Common myeloid progenitor, CD34-positive (primary cell): ENCODE measurements around the gene RNF44.
A peak's percentile ranks its signal among the peaks of the same experiment; 100 is the strongest.

Experiments used
- CTCF ChIA-PET: fragments of 350-600 bp; sonication (Branson Sonifier 250); formaldehyde crosslinking; loops from one replicate; lab custom pipeline; 2021; ENCODE audit warnings: antibody characterized with exemption; lab: Charles Lee
- POLR2A ChIA-PET: fragments of 350-600 bp; sonication (Branson Sonifier 250); formaldehyde crosslinking; loops from one replicate; lab custom pipeline; 2021; ENCODE audit warnings: antibody characterized with exemption; lab: Charles Lee
- DNase-seq, 3 donors: peaks; one replicate each; pipeline versions ENCODE4 v3.0.0 to v3.0.0-alpha.2; 2013
- H3K27ac ChIP-seq, 2 experiments: 1 replicate in 1 of 2; 2 replicates in 1 of 2; pipeline ENCODE4 v1.7.0; 2013; ENCODE audit warnings: inconsistent platforms in 2 of 2, low read length in 2 of 2, mild to moderate bottlenecking in 2 of 2, low read depth in 1 of 2, moderate library complexity in 1 of 2; ENCODE audit not compliant: severe bottlenecking in 2 of 2, insufficient read depth in 1 of 2, poor library complexity in 1 of 2
- H3K27me3 ChIP-seq, 5 experiments: replicated peaks in 2 of 5; 1 replicate in 3 of 5; 2 replicates in 2 of 5; pipeline versions ENCODE4 v1.6.1 to v1.7.0; 2013; ENCODE audit warnings: low read length in 4 of 5, mild to moderate bottlenecking in 2 of 5, moderate library complexity in 2 of 5, inconsistent platforms in 1 of 5; ENCODE audit not compliant: insufficient read depth in 5 of 5, control insufficient read depth in 4 of 5
- H3K36me3 ChIP-seq, 4 experiments: 1 replicate in 2 of 4; 2 replicates in 2 of 4; pipeline versions ENCODE4 v1.6.1 to v1.7.0; 2013; ENCODE audit warnings: low read length in 3 of 4, control low read depth in 1 of 4, mild to moderate bottlenecking in 1 of 4; ENCODE audit not compliant: control insufficient read depth in 4 of 4, insufficient read depth in 4 of 4
- H3K4me1 ChIP-seq, 4 experiments: 1 replicate in 3 of 4; 2 replicates in 1 of 4; pipeline versions ENCODE4 v1.6.1 to v1.7.1; 2013; ENCODE audit warnings: low read length in 3 of 4, mild to moderate bottlenecking in 3 of 4, control low read depth in 1 of 4, inconsistent platforms in 1 of 4, moderate library complexity in 1 of 4; ENCODE audit not compliant: control insufficient read depth in 4 of 4, insufficient read depth in 4 of 4; ENCODE audit errors: control extremely low read depth in 1 of 4
- H3K4me3 ChIP-seq, 7 experiments: 1 replicate in 4 of 7; 2 replicates in 3 of 7; pipeline versions ENCODE4 v1.5.1 to v1.7.0; 2013; ENCODE audit warnings: mild to moderate bottlenecking in 7 of 7, low read length in 6 of 7, moderate library complexity in 6 of 7, inconsistent platforms in 2 of 7, low read depth in 2 of 7, control low read depth in 1 of 7; ENCODE audit not compliant: insufficient read depth in 4 of 7, control insufficient read depth in 1 of 7; ENCODE audit errors: extremely low read depth in 1 of 7
- H3K9me3 ChIP-seq, 5 experiments: 1 replicate in 4 of 5; 2 replicates in 1 of 5; pipeline versions ENCODE4 v1.6.1 to v1.7.1; 2013; ENCODE audit warnings: low read length in 4 of 5, mild to moderate bottlenecking in 2 of 5, inconsistent platforms in 1 of 5, low read depth in 1 of 5, moderate library complexity in 1 of 5; ENCODE audit not compliant: control insufficient read depth in 4 of 5, insufficient read depth in 2 of 5; ENCODE audit errors: control extremely low read depth in 1 of 5
- WGBS: methylation state at CpG from one replicate; pipeline ENCODE4 v1.1.5; 2013; ENCODE audit not compliant: insufficient coverage; 5-methylcytosine and 5-hydroxymethylcytosine counted together

RNF44 gene

GRCh38 chr5:176565760-176566288 lies 28.6 kb upstream of the RNF44 start:
- WGBS = 100% methylated on average over 4 of the region's 6 CpGs

GRCh38 chr5:176564002-176564401 lies 26.8 kb upstream of the RNF44 start:
- ChIA-PET POLR2A (interaction anchor here (0.7 kb wide), 1 partner anchor 10 kb away, joined by 3 read pairs; no protein-coding TSS in a partner anchor), CTCF (no interaction called here)
- peaks cover 0 to 4% (median 0%) of the 10 kb centered on the region in 5 experiments for H3K9me3 ChIP-seq
- H3K4me1 ChIP-seq = peaks cover 0 to 12% (median 10%) of the 10 kb centered on the region in 4 experiments
- H3K27ac ChIP-seq = no peak overlapping the region
- no peaks in the 10 kb centered on the region for H3K36me3 ChIP-seq
- peaks cover 0 to 2% (median 0%) of the 10 kb centered on the region in 5 experiments for H3K27me3 ChIP-seq
- DNase-seq = no peak
- H3K4me3 ChIP-seq = no peak overlapping the region
- 96% methylated on average over 8 of the region's 10 CpGs for WGBS

More at GRCh38 chr5:176565760-176566288, 28.6 kb upstream of the RNF44 start:
- POLR2A ChIA-PET = no interaction called here
- Histone ChIP-seq H3K9me3 (peaks cover 0 to 4% (median 0%) of the 10 kb centered on the region in 5 experiments), H3K4me3 (no peak overlapping the region), H3K27ac (no peak overlapping the region), H3K4me1 (no peaks in the 10 kb centered on the region), H3K36me3 (no peaks in the 10 kb centered on the region), H3K27me3 (peaks cover 0 to 2% (median 0%) of the 10 kb centered on the region in 5 experiments)
- DNase-seq = no peak
- CTCF ChIA-PET = interaction anchor here (1.3 to 1.6 kb wide), 2 partner anchors 27 to 35 kb away, joined by 3 read pairs; no protein-coding TSS in a partner anchor

- H3K27ac ChIP-seq = no peak overlapping the region
- H3K27me3 ChIP-seq = peaks cover 0 to 2% (median 0%) of the 10 kb centered on the region in 5 experiments
- H3K4me3 ChIP-seq = no peak overlapping the region
- peaks cover 0 to 4% (median 0%) of the 10 kb centered on the region in 5 experiments for H3K9me3 ChIP-seq
- POLR2A ChIA-PET = no interaction called here
- 86% methylated on average over 6 of the region's 10 CpGs for WGBS
- DNase-seq = no peak
- peaks cover 0 to 12% (median 10%) of the 10 kb centered on the region in 4 experiments for H3K4me1 ChIP-seq
- no peaks in the 10 kb centered on the region for H3K36me3 ChIP-seq
- CTCF ChIA-PET = interaction anchor here (1.1 to 1.4 kb wide), 3 partner anchors 12 to 35 kb away, joined by 3 to 6 read pairs (median 4); no protein-coding TSS in a partner anchor
These were observed 25.0 kb upstream of the RNF44 start for GRCh38 chr5:176562189-176562588.

GRCh38 chr5:176561259-176561658 lies 24.1 kb upstream of the RNF44 start:
- DNase-seq = no peak
- Histone ChIP-seq H3K4me3 (no peak overlapping the region), H3K4me1 (peaks cover 0 to 12% (median 10%) of the 10 kb centered on the region in 4 experiments), H3K36me3 (no peaks in the 10 kb centered on the region), H3K27ac (no peak overlapping the region), H3K27me3 (peaks cover 0 to 2% (median 0%) of the 10 kb centered on the region in 5 experiments), H3K9me3 (no peaks in the 10 kb centered on the region)
- CTCF ChIA-PET = interaction anchor here (0.9 to 1.4 kb wide), 3 partner anchors 9 to 36 kb away, joined by 4 read pairs; no protein-coding TSS in a partner anchor
- 100% methylated on average over 1 of the region's 3 CpGs for WGBS
- POLR2A ChIA-PET = no interaction called here

- H3K27me3 ChIP-seq = peaks cover 0 to 2% (median 0%) of the 10 kb centered on the region in 5 experiments
- no peak overlapping the region for H3K27ac ChIP-seq
- H3K36me3 ChIP-seq = no peaks in the 10 kb centered on the region
- peaks cover 0 to 12% (median 10%) of the 10 kb centered on the region in 4 experiments for H3K4me1 ChIP-seq
- H3K9me3 ChIP-seq = no peaks in the 10 kb centered on the region
- WGBS = 49% methylated on average over 6 of the region's 8 CpGs
- peak in 2 of 3 donors; percentile 75 to 80 for DNase-seq
- ChIA-PET CTCF (no interaction called here), POLR2A (no interaction called here)
- H3K4me3 ChIP-seq = no peak overlapping the region
These were observed 23.2 kb upstream of the RNF44 start for GRCh38 chr5:176560364-176560763.

GRCh38 chr5:176559683-176560082 lies 22.5 kb upstream of the RNF44 start:
- no peaks in the 10 kb centered on the region for H3K36me3 ChIP-seq
- ChIA-PET POLR2A (no interaction called here), CTCF (interaction anchor here (1.3 kb wide), 2 partner anchors 16 to 22 kb away, joined by 5 read pairs; no protein-coding TSS in a partner anchor)
- H3K4me1 ChIP-seq = peaks cover 0 to 12% (median 10%) of the 10 kb centered on the region in 4 experiments
- no CpG with 5 or more reads among the region's 5 CpGs for WGBS
- DNase-seq = peak; percentile 81 to 82 (median 81)
- no peak overlapping the region for H3K27ac ChIP-seq
- no peak overlapping the region for H3K4me3 ChIP-seq
- H3K9me3 ChIP-seq = no peaks in the 10 kb centered on the region
- peaks cover 0 to 2% (median 0%) of the 10 kb centered on the region in 5 experiments for H3K27me3 ChIP-seq

- POLR2A ChIA-PET = interaction anchor here (0.6 kb wide), 1 partner anchor 129 kb away, joined by 4 read pairs; no protein-coding TSS in a partner anchor
- CTCF ChIA-PET = interaction anchor here (0.9 to 1.6 kb wide), 2 partner anchors 9 to 14 kb away, joined by 3 to 4 read pairs; partner anchors contain the start of gene CDHR2
- Histone ChIP-seq H3K4me1 (peaks cover 0 to 17% (median 11%) of the 10 kb centered on the region in 4 experiments), H3K27ac (no peak overlapping the region), H3K27me3 (peaks cover 0 to 2% (median 0%) of the 10 kb centered on the region in 5 experiments), H3K9me3 (no peaks in the 10 kb centered on the region), H3K36me3 (no peaks in the 10 kb centered on the region), H3K4me3 (no peak overlapping the region)
- DNase-seq = no peak
- WGBS = 99% methylated on average over 11 of the region's 13 CpGs
These were observed 20.6 kb upstream of the RNF44 start for GRCh38 chr5:176557846-176558245.
